ENCODE results near the gene RTRAF.

Gene RTRAF

DNA sequence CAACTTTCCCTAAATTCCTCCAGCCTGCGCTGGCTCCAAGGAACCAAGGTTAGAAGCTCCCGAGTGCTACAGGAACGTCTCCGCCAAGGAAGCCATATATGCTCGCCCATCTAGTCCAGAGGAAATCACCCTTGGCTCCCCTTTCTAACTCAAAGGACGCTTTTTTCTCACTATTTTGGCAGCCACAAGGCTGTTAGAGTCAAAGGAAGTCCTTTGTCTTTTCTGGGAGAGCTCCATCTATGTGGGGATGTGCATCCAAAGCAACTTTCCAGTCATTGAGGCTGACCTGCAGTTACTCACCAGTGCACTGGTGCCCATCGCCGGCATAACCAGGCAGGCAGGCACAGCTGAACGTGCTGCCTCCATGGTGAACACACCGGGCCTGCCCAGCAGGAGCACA lies 37.6 kb downstream of the RTRAF start:
- H3K27me3 ChIP-seq (ENCODE audit: low read depth, low read length), result no peaks in the 10 kb centered on the region
- peaks cover 16% of the 10 kb centered on the region for H3K4me1 ChIP-seq (ENCODE audit: low read length)
- H3K27ac ChIP-seq (ENCODE audit: low read length), result no peak overlapping the region
- H3K4me3 ChIP-seq (ENCODE audit: low read length), result no peak overlapping the region
- no peaks in the 10 kb centered on the region for H4K20me1 ChIP-seq (ENCODE audit: insufficient read depth, low read length)
- H3K36me3 ChIP-seq (replicated peaks; ENCODE audit: low read depth, low read length), result peaks cover 10% of the 10 kb centered on the region
- H2AFZ ChIP-seq (ENCODE audit: low read depth, low read length), result no peak overlapping the region
- TF ChIP-seq EZH2phosphoT487 (IDR thresholded peaks at IDR 0.05; ENCODE audit: low read depth), result no peak
- TF ChIP-seq, protein P1, sequence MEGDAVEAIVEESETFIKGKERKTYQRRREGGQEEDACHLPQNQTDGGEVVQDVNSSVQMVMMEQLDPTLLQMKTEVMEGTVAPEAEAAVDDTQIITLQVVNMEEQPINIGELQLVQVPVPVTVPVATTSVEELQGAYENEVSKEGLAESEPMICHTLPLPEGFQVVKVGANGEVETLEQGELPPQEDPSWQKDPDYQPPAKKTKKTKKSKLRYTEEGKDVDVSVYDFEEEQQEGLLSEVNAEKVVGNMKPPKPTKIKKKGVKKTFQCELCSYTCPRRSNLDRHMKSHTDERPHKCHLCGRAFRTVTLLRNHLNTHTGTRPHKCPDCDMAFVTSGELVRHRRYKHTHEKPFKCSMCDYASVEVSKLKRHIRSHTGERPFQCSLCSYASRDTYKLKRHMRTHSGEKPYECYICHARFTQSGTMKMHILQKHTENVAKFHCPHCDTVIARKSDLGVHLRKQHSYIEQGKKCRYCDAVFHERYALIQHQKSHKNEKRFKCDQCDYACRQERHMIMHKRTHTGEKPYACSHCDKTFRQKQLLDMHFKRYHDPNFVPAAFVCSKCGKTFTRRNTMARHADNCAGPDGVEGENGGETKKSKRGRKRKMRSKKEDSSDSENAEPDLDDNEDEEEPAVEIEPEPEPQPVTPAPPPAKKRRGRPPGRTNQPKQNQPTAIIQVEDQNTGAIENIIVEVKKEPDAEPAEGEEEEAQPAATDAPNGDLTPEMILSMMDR (IDR thresholded peaks at IDR 0.05; ENCODE audit: low read depth, low read length), result no peak
- H3K9ac ChIP-seq (ENCODE audit: low read length), result no peak overlapping the region
- H3K9me3 ChIP-seq (ENCODE audit: insufficient read depth, low read length), result no peaks in the 10 kb centered on the region
- H3K79me2 ChIP-seq (ENCODE audit: low read length), result no peaks in the 10 kb centered on the region
- no peak overlapping the region for H3K4me2 ChIP-seq (ENCODE audit: low read length)

DNA sequence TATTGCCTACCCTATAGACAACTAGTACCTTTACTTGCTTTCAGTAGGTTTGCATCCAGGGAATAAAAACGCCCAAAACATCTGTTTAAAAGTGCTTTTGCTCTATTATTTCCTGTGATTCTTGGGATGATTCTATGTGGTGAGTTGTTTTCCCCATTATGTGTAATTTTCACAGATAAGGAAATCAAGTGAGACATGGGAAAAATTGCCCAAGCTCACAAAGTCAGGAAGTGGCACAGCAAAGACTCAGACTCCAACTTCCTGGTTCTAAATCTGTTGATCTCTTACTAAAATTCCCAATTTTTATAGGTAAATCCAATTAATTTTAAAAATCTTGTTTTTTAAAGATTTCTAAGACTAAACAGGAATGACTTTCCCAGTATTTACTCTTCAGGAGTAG lies 40.5 kb downstream of the RTRAF start:
- Histone ChIP-seq H3K36me3 (replicated peaks; ENCODE audit: low read depth, low read length) (no peaks in the 10 kb centered on the region), H3K9me3 (ENCODE audit: insufficient read depth, low read length) (no peaks in the 10 kb centered on the region), H3K4me2 (ENCODE audit: low read length) (no peak overlapping the region), H3K4me1 (ENCODE audit: low read length) (peaks cover 5% of the 10 kb centered on the region; the same call in 1 of the 2 replicates), H4K20me1 (ENCODE audit: insufficient read depth, low read length) (no peaks in the 10 kb centered on the region), H3K79me2 (ENCODE audit: low read length) (no peaks in the 10 kb centered on the region), H2AFZ (ENCODE audit: low read depth, low read length) (no peak overlapping the region), H3K4me3 (ENCODE audit: low read length) (no peak overlapping the region), H3K9ac (ENCODE audit: low read length) (no peak overlapping the region), H3K27me3 (ENCODE audit: low read depth, low read length) (peaks cover 4% of the 10 kb centered on the region; the same call in 1 of the 2 replicates), H3K27ac (ENCODE audit: low read length) (no peak overlapping the region)
- TF ChIP-seq, protein P1 (IDR thresholded peaks at IDR 0.05; ENCODE audit: low read depth, low read length), result no peak
- no peak for TF ChIP-seq EZH2phosphoT487 (IDR thresholded peaks at IDR 0.05; ENCODE audit: low read depth)

DNA sequence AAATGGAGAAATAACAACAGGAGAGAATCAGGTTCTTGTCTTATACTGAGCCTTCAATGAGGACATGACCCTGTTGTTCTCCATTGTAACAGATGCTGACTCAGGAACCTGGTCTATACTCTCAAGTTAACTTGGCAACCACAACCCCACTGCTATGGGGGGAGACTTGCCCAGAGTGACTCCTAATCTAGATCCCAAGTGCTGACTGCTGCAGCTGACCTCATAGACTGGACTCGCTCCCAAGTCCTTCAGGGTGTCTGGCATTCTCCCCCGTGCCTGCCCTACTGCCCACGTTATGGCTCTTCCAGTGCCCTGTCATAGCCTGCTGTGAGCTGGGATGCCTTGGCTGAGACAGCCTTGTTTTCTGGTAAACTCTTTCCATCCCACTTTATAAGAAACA lies 42.4 kb downstream of the RTRAF start:
- TF ChIP-seq EZH2phosphoT487 (IDR thresholded peaks at IDR 0.05; ENCODE audit: low read depth), result no peak
- TF ChIP-seq, protein P1 (IDR thresholded peaks at IDR 0.05; ENCODE audit: low read depth, low read length), result no peak
- Histone ChIP-seq H3K9ac (ENCODE audit: low read length) (no peak overlapping the region), H3K79me2 (ENCODE audit: low read length) (no peaks in the 10 kb centered on the region), H2AFZ (ENCODE audit: low read depth, low read length) (no peak overlapping the region), H3K27ac (ENCODE audit: low read length) (no peak overlapping the region), H3K4me1 (ENCODE audit: low read length) (no peaks in the 10 kb centered on the region), H3K4me2 (ENCODE audit: low read length) (no peak overlapping the region), H3K4me3 (ENCODE audit: low read length) (no peak overlapping the region), H4K20me1 (ENCODE audit: insufficient read depth, low read length) (no peaks in the 10 kb centered on the region), H3K9me3 (ENCODE audit: insufficient read depth, low read length) (no peaks in the 10 kb centered on the region), H3K36me3 (replicated peaks; ENCODE audit: low read depth, low read length) (no peaks in the 10 kb centered on the region), H3K27me3 (ENCODE audit: low read depth, low read length) (peaks cover 8% of the 10 kb centered on the region; the same call in 1 of the 2 replicates)

DNA sequence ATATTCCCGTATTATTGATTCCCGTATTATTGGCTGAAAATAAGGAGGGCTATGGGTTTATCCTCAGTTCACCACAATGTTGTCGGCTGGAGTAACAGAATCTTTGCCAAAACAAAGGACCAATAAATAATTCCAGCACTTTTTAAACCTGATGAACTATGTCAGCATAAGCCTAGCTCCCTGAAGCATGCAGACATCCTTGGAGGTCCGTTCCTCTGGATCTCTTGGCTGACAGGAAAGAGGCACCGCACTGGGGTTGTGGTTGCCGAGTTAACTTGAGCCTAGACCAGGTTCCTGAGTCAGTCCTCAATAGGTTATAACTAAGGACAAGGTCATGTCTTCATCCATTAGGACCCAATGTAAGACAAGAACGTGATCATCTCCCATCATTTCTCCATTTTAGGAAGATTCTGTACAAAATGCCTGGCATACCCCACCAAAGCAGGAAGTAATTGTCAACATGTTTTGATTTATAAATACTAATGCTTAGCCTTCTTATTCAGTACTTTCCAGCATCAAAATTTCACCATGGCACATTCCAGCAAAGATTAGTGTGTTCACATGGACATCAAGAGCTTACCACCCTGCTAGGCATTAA lies 43.0 kb downstream of the RTRAF start:
- Histone ChIP-seq H3K9me3 (ENCODE audit: insufficient read depth, low read length) (no peaks in the 10 kb centered on the region), H3K4me3 (ENCODE audit: low read length) (no peak overlapping the region), H3K79me2 (ENCODE audit: low read length) (no peaks in the 10 kb centered on the region), H3K36me3 (replicated peaks; ENCODE audit: low read depth, low read length) (no peaks in the 10 kb centered on the region), H3K27me3 (ENCODE audit: low read depth, low read length) (peaks cover 8% of the 10 kb centered on the region; the same call in 1 of the 2 replicates), H3K4me2 (ENCODE audit: low read length) (no peak overlapping the region), H3K4me1 (ENCODE audit: low read length) (no peaks in the 10 kb centered on the region), H3K27ac (ENCODE audit: low read length) (no peak overlapping the region), H2AFZ (ENCODE audit: low read depth, low read length) (no peak overlapping the region), H3K9ac (ENCODE audit: low read length) (no peak overlapping the region), H4K20me1 (ENCODE audit: insufficient read depth, low read length) (no peaks in the 10 kb centered on the region)
- TF ChIP-seq, protein P1 (IDR thresholded peaks at IDR 0.05; ENCODE audit: low read depth, low read length), result no peak
- no peak for TF ChIP-seq EZH2phosphoT487 (IDR thresholded peaks at IDR 0.05; ENCODE audit: low read depth)

All from OCI-LY3 (cell line).